Astrocyte (in vitro differentiated cells and primary cell): ENCODE results near the gene C1QL4. TPM values are rescaled to one million over a fixed set of nuclear protein-coding genes. Genes with fewer than 3 reads are reported as not detected.

Experiments
- DNase-seq: peaks from one replicate; pipeline ENCODE4 v3.0.0-alpha.2; 2010; ENCODE audit warnings: low read depth
- FAIRE-seq: peaks from 2 replicates; lab custom pipeline; 2011; peaks lifted over from hg19 to GRCh38; lab: Jason Lieb, UNC
- H2AFZ ChIP-seq: 2 replicates; pipeline ENCODE4 v1.6.0; 2012; ENCODE audit warnings: low read depth, low read length, inconsistent platforms
- H3K27ac ChIP-seq: 2 replicates; pipeline ENCODE4 v1.5.1; 2011; ENCODE audit warnings: low read depth, low read length, inconsistent platforms
- H3K27me3 ChIP-seq: 2 replicates; pipeline ENCODE4 v1.6.0; 2011; ENCODE audit warnings: low read length, inconsistent platforms; ENCODE audit not compliant: insufficient read depth
- H3K36me3 ChIP-seq: 2 replicates; pipeline ENCODE4 v1.5.1; 2011; ENCODE audit warnings: low read length, inconsistent platforms; ENCODE audit not compliant: insufficient read depth
- H3K4me1 ChIP-seq: 2 replicates; pipeline ENCODE4 v1.5.1; 2011; ENCODE audit warnings: low read length, inconsistent platforms; ENCODE audit not compliant: insufficient read depth
- H3K4me2 ChIP-seq: 2 replicates; pipeline ENCODE4 v1.6.0; 2012; ENCODE audit warnings: low read length, inconsistent platforms
- H3K4me3 ChIP-seq: 2 replicates; pipeline ENCODE4 v1.5.1; 2011; ENCODE audit warnings: low read depth, mild to moderate bottlenecking, low read length, inconsistent platforms; ENCODE audit not compliant: insufficient read depth
- H3K79me2 ChIP-seq: 2 replicates; pipeline ENCODE4 v1.6.0; 2012; ENCODE audit warnings: mild to moderate bottlenecking, low read length, inconsistent platforms; ENCODE audit not compliant: insufficient read depth
- H3K9ac ChIP-seq: 2 replicates; pipeline ENCODE4 v1.6.0; 2012; ENCODE audit warnings: mild to moderate bottlenecking, low read length, inconsistent platforms
- H3K9me3 ChIP-seq: 2 replicates; pipeline ENCODE4 v1.5.1; 2012; ENCODE audit warnings: low read depth, mild to moderate bottlenecking, low read length, inconsistent platforms; ENCODE audit not compliant: insufficient read depth
- H4K20me1 ChIP-seq: 2 replicates; pipeline ENCODE4 v1.6.0; 2012; ENCODE audit warnings: low read length, inconsistent platforms; ENCODE audit not compliant: insufficient read depth
- H3K27ac Mint-ChIP-seq: one replicate; pipeline ENCODE4 v1.8.0; 2021; ENCODE audit warnings: mild to moderate bottlenecking, mixed read lengths; ENCODE audit not compliant: unreplicated experiment
- H3K27me3 Mint-ChIP-seq: one replicate; pipeline ENCODE4 v1.8.0; 2021; ENCODE audit warnings: low read depth, mixed read lengths; ENCODE audit not compliant: unreplicated experiment
- H3K36me3 Mint-ChIP-seq: one replicate; pipeline ENCODE4 v1.8.0; 2021; ENCODE audit warnings: low read depth, mixed read lengths; ENCODE audit not compliant: unreplicated experiment
- H3K4me1 Mint-ChIP-seq: one replicate; pipeline ENCODE4 v1.8.0; 2021; ENCODE audit warnings: low read depth, mixed read lengths; ENCODE audit not compliant: unreplicated experiment
- H3K4me3 Mint-ChIP-seq: one replicate; pipeline ENCODE4 v1.8.0; 2021; ENCODE audit warnings: mild to moderate bottlenecking, moderate library complexity, mixed read lengths; ENCODE audit not compliant: unreplicated experiment
- H3K9me3 Mint-ChIP-seq: one replicate; pipeline ENCODE4 v1.8.0; 2021; ENCODE audit warnings: mild to moderate bottlenecking, mixed read lengths; ENCODE audit not compliant: unreplicated experiment
- CTCF ChIP-seq: IDR thresholded peaks from 2 replicates; pipeline ENCODE4 v1.5.1; 2011; ENCODE audit warnings: low read depth, mild to moderate bottlenecking, inconsistent platforms, low read length, moderate library complexity; ENCODE audit not compliant: insufficient read depth
- EZH2 ChIP-seq: IDR thresholded peaks from 2 replicates; pipeline ENCODE4 v1.6.1; 2012; ENCODE audit warnings: mild to moderate bottlenecking, low read length, inconsistent platforms; ENCODE audit not compliant: insufficient read depth
- total RNA-seq: library from RNA; stranded (reverse); gene quantifications from 2 replicates; pipeline ENCODE4 v1.2.1, GENCODE V29; 2021

C1QL4 gene
- total RNA-seq, 1 donor from 2014 or later = 0.09 TPM

GRCh38 chr12:49366652-49367380 is 29.8 kb upstream of the C1QL4 start:
- Histone ChIP-seq H4K20me1 (peaks cover 35% of the 10 kb centered on the region), H3K27me3 (no peaks in the 10 kb centered on the region), H2AFZ (peak overlapping the region; percentile 89), H3K36me3 (no peaks in the 10 kb centered on the region), H3K4me1 (peaks cover 28% of the 10 kb centered on the region), H3K79me2 (peaks cover 43% of the 10 kb centered on the region), H3K9me3 (no peaks in the 10 kb centered on the region), H3K4me2 (peak overlapping the region; percentile 88), H3K4me3 (peak overlapping the region; percentile 92), H3K27ac (peak overlapping the region; percentile 96), H3K9ac (peak overlapping the region; percentile 97)
- H3K9me3 Mint-ChIP-seq = no peaks in the 10 kb centered on the region
- peak overlapping the region; percentile 89 for H3K27ac Mint-ChIP-seq
- no peaks in the 10 kb centered on the region for H3K27me3 Mint-ChIP-seq
- peaks cover 4% of the 10 kb centered on the region for H3K36me3 Mint-ChIP-seq
- no peak for TF ChIP-seq EZH2
- TF ChIP-seq CTCF = no peak
- peaks cover 12% of the 10 kb centered on the region for H3K4me1 Mint-ChIP-seq
- H3K4me3 Mint-ChIP-seq = peak overlapping the region; percentile 96
- DNase-seq = peak; percentile 88
- FAIRE-seq = no peak

- H2AFZ ChIP-seq = peak overlapping the region; percentile 89
- no peaks in the 10 kb centered on the region for H3K36me3 ChIP-seq
- peak overlapping the region; percentile 96 for H3K27ac ChIP-seq
- H3K4me1 ChIP-seq = peaks cover 28% of the 10 kb centered on the region
- H3K9me3 ChIP-seq = no peaks in the 10 kb centered on the region
- peak overlapping the region; percentile 96 for H3K4me3 Mint-ChIP-seq
- H3K27me3 Mint-ChIP-seq = no peaks in the 10 kb centered on the region
- H3K9ac ChIP-seq = peak overlapping the region; percentile 97
- peaks cover 36% of the 10 kb centered on the region for H3K79me2 ChIP-seq
- H4K20me1 ChIP-seq = peaks cover 29% of the 10 kb centered on the region
- no peaks in the 10 kb centered on the region for H3K27me3 ChIP-seq
- peak overlapping the region; percentile 92 for H3K4me3 ChIP-seq
- H3K4me1 Mint-ChIP-seq = peaks cover 10% of the 10 kb centered on the region
- H3K27ac Mint-ChIP-seq = peak overlapping the region; percentile 89
- no peak for FAIRE-seq
- TF ChIP-seq CTCF (no peak), EZH2 (no peak)
- H3K36me3 Mint-ChIP-seq = peaks cover 2% of the 10 kb centered on the region
- H3K4me2 ChIP-seq = peak overlapping the region; percentile 88
- DNase-seq = no peak
- H3K9me3 Mint-ChIP-seq = no peaks in the 10 kb centered on the region
Observed at GRCh38 chr12:49366096-49366651, 29.2 kb upstream of the C1QL4 start.

GRCh38 chr12:49365542-49365941 is 28.6 kb upstream of the C1QL4 start:
- Mint-ChIP-seq H3K27ac (no peak overlapping the region), H3K36me3 (peaks cover 2% of the 10 kb centered on the region), H3K4me1 (peaks cover 10% of the 10 kb centered on the region), H3K9me3 (no peaks in the 10 kb centered on the region), H3K27me3 (no peaks in the 10 kb centered on the region), H3K4me3 (peak overlapping the region; percentile 41)
- no peaks in the 10 kb centered on the region for H3K9me3 ChIP-seq
- H3K4me3 ChIP-seq = peak overlapping the region; percentile 16
- H2AFZ ChIP-seq = no peak overlapping the region
- H3K36me3 ChIP-seq = no peaks in the 10 kb centered on the region
- peaks cover 28% of the 10 kb centered on the region for H3K4me1 ChIP-seq
- FAIRE-seq (no peak), DNase-seq (peak; percentile 93)
- no peak for TF ChIP-seq EZH2
- no peak for TF ChIP-seq CTCF
- H3K27ac ChIP-seq = peak overlapping the region; percentile 17
- H3K27me3 ChIP-seq = no peaks in the 10 kb centered on the region
- peaks cover 24% of the 10 kb centered on the region for H4K20me1 ChIP-seq
- no peak overlapping the region for H3K9ac ChIP-seq
- H3K4me2 ChIP-seq = peak overlapping the region; percentile 88
- H3K79me2 ChIP-seq = peaks cover 30% of the 10 kb centered on the region
